ENCODE measurements around the gene MCF2L.

DNA sequence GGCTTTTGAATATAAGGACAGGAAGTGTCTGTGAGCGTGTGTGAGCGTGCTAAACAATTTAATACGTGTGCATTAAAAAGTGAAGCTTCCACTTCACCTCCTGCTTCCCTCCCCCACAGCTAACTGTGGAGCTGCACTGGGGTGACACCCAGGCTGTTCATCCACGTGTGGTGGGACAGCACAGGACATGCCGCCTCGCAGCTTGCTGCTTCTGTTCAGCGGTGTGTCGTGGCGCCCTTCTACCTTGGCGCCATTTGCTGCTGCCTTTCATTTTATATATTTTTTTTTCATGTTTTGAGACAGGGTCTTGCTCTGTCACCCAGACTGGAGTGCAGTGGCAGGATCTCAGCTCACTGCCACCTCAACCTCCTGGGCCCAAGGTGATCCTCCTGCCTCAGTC lies 63.3 kb downstream of the MCF2L start:
- TF ChIP-seq, protein P1, sequence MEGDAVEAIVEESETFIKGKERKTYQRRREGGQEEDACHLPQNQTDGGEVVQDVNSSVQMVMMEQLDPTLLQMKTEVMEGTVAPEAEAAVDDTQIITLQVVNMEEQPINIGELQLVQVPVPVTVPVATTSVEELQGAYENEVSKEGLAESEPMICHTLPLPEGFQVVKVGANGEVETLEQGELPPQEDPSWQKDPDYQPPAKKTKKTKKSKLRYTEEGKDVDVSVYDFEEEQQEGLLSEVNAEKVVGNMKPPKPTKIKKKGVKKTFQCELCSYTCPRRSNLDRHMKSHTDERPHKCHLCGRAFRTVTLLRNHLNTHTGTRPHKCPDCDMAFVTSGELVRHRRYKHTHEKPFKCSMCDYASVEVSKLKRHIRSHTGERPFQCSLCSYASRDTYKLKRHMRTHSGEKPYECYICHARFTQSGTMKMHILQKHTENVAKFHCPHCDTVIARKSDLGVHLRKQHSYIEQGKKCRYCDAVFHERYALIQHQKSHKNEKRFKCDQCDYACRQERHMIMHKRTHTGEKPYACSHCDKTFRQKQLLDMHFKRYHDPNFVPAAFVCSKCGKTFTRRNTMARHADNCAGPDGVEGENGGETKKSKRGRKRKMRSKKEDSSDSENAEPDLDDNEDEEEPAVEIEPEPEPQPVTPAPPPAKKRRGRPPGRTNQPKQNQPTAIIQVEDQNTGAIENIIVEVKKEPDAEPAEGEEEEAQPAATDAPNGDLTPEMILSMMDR (IDR thresholded peaks at IDR 0.05 in 2 of 3, conservative IDR thresholded peaks at IDR 0.05 in 1 of 3; ENCODE audit: insufficient read depth in 2 of 3, low read depth in 1 of 3, low read length in 3 of 3), result no peak
- TF ChIP-seq ZNF12 (CRISPR knock-in tag; IDR thresholded peaks at IDR 0.05) (no peak), NCOA2 (IDR thresholded peaks at IDR 0.05; ENCODE audit: partially characterized antibody in 2 of 2) (no peak), FOXM1 (IDR thresholded peaks at IDR 0.05; ENCODE audit: low read depth) (no peak), FOXM1 (CRISPR knock-in tag; IDR thresholded peaks at IDR 0.05; ENCODE audit: low read depth) (no peak), POLR2A (conservative IDR thresholded peaks at IDR 0.05) (no peak)

All from K562 (cell line).